Loucy (cell line): ENCODE results near the gene MAN2A1.

Experiments used
- CTCF ChIP-seq: fragments of 200-600 bp; sonication (generic); conservative IDR thresholded peaks from 2 replicates; pipeline ENCODE4 v1.5.1; 2014; ENCODE audit warnings: mild to moderate bottlenecking, antibody characterized with exemption, low read length
- EZH2phosphoT487 ChIP-seq: fragments of 200-600 bp; IDR thresholded peaks from 2 replicates; pipeline ENCODE4 v1.6.1; 2018; ENCODE audit warnings: antibody characterized with exemption, mild to moderate bottlenecking, moderate library complexity, borderline replicate concordance

GRCh38 chr5:109652096-109652495, 37.6 kb upstream of the MAN2A1 start:
- TF ChIP-seq CTCF (no peak), EZH2phosphoT487 (no peak)
